Cortex of kidney (tissue), 1 donor: ENCODE results near the gene PIKFYVE.
"Not testable (repeated sequence)": the region's sequence is repeated elsewhere in the genome, so short reads cannot be mapped to it uniquely, and the experiment has no call there.

ENCODE experiments used
- DNase-seq: peaks from one replicate; lab custom pipeline; 2025; lab: John Stamatoyannopoulos, UW

PIKFYVE gene

DNA sequence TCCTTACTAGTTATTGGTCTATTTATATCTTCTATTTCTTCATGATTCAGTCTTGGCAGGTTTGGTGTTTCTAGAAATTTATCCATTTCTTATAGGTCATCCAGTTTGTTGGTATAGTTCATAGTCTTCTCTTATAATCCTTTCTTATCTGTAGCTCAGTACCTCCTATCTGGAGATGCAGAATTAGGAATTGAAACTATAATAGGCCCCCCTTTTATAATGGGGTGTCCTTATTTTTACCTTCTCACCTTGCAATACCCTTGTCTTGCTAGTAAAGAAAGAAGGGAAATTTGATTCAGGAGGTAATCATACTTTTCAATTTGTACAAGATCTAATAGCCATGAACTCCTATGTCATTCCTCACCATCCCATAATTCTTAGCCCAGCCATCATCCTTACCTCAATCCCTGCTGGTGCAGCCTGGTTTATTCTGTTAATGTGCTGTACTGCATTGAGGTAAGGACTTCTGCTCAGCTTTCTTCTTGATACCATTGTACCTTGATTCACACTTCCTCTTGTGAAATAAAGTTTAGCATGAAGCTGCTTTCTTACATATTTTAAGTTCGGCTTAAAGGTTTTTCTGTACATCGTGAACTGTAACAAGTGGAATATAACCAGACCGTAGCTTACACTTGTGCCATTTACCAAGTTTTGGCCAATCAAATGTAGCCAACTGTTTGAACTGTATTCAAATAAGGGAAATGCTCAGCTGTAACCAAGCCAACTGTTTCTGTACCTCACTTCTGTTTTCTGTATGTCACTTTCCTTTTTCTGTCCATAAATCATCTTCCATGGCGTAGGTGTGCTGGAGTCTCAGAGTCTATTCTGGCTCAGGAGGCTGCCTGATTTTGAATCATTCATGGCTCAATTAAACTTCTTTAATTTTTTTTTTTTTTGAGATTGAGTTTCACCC, 100.4 kb downstream of the PIKFYVE start:
- DNase-seq, result no peak

- DNase-seq, result no peak
These were observed 103.0 kb downstream of the PIKFYVE start for GRCh38 chr2:208369091-208369490.

DNA sequence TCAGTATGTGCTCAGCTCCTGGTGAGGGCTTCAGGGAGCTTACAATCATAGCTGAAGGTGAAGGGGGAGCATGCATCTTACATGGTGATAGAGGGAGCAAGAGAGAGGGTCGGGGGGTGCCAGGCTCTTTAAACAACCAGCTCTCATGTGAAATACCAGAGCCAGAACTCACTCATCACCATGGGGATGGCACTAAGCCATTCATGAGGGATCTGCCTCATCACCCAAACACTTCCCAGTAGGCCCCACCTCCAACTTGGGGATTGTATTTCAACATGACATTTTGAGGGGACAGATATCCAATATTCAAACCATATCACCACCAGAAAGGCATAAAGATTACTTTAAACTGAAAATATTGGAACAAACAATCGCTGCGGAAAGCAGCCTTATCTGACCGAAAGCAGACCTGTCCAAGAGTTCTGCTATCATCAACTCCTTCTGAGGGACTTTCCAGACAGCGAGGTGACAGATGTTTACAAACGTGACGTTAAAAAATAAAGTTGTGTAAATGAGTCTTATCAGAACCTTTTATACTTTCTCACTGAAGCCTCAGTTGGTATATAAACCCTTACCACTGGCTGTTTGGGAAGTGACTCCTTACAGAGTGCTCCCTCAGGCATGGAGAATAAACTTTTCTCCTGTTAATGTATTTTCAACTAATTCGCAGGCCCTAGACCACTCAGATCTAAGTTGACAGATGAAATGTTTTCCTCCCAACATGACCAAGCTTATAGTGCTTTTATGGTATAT, 105.0 kb downstream of the PIKFYVE start:
- no peak for DNase-seq

DNA sequence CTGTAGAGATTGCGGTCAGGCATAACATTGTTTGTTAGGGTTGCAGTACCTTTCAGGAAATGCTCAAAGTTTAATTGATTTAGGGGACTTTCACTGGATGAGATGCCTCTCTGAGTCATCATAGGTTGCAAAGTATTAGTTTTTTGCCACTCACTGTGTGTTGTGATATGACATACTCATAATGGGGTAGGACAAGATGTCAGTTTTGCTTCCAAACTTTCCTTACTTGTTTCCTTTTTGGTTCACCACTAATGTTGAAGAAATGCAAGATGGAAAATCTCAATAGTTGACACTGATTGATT, 105.5 kb downstream of the PIKFYVE start:
- DNase-seq, result no peak

- no peak for DNase-seq
These were observed 107.5 kb downstream of the PIKFYVE start for GRCh38 chr2:208373460-208374089.

GRCh38 chr2:208375491-208376068, 109.5 kb downstream of the PIKFYVE start:
- no peak for DNase-seq

- not testable (repeated sequence) for DNase-seq
These were observed 111.3 kb downstream of the PIKFYVE start for GRCh38 chr2:208377344-208377860.

GRCh38 chr2:208379192-208379591, 113.1 kb downstream of the PIKFYVE start:
- no peak for DNase-seq

GRCh38 chr2:208384637-208385036, 118.6 kb downstream of the PIKFYVE start:
- DNase-seq, result no peak

GRCh38 chr2:208386541-208386940, 120.5 kb downstream of the PIKFYVE start:
- no peak for DNase-seq

DNA sequence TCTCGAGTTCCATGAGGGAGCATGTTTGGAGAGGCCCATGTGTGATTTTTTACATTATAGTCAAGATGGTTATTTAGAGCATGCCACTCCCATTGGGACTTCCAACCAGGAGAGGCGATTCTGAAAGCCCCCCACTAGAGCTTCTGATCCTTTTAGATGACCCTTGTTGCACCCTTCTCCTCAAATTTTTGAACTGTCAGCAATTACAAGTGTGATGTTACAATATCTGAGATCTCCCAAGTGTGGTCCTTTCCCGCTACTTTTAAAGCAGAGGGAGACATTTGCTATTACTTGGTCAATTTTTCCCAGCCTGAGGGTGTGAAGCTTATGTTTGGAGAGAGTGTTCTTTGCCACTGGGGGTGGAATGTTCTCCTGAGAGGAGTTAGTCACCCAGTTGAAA, 123.9 kb downstream of the PIKFYVE start:
- no peak for DNase-seq

DNA sequence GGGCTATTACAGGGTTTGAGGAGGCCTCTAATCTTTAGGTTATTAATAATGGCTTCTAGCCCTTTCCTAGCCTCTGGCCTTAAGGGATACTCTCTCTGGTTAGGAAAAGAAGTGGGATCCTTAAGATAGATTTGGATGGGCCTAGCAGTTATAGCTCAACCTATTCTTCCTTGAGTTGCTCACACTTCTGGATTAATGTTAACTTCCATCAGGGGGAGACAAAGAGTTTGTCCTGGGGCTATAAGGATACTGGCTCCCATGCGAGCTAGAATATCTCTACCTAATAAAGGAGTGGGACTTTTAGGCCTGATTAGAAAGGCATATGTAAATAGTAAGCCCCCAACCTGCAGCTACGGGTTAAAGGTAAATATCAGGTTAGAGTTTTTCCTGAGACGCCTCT, 126.2 kb downstream of the PIKFYVE start:
- no peak for DNase-seq

- not testable (repeated sequence) for DNase-seq
These were observed 130.7 kb downstream of the PIKFYVE start for GRCh38 chr2:208396796-208397195.

DNA sequence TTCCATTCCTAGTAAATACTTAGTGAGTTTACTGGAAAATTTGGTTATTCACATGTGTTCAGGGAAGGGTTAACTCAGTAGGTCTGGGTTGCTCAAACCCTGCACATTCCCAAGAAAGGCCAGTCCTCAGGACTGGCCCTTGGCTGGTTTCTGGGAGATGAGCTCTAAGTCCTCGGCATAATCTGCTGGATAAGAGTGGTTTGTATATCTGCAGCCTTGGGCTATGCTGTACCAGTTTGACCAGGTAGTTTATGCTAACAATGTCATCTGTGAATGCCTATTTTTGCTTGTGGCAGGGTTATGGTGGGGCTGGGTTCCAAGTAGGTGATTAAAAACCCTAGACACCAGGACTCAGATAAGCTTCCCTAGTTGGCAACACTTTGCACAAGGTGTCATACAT, 133.1 kb downstream of the PIKFYVE start:
- no peak for DNase-seq

GRCh38 chr2:208406474-208407451, 140.7 kb downstream of the PIKFYVE start, which contains the start of gene PTH2R:
Gene PTH2R (plus strand): TSS chr2:208406792. CDS start chr2:208407044, 252 bp downstream.
- DNase-seq, result no peak

DNA sequence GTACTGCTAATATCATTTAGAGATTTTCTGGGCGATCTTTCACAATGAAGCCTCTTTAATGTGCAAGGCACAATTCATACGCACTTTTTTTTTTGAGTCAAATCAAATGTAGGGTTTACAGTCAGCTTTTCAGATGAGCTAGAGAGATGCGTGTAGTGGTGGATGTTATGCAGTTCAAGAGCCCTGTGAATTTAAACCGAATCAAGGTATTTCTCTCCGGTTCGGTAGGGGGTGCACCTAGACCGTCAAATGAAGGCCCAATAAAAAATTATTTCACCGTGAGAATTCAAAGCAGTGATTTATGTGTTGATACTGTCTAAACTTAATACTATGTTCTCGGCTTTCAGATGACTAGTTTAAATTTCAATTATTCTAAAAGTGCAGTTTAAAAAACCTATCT, 141.6 kb downstream of the PIKFYVE start:
- DNase-seq, result no peak
